ENCODE measurements around the gene SORCS2. TPM values are rescaled to one million over a fixed set of nuclear protein-coding genes. Genes with fewer than 3 reads are reported as not detected.

SORCS2 gene
- total and polyA plus RNA-seq, 8 donors: 4.6 to 9.7 (median 7.2) TPM

GRCh38 chr4:7348946-7349900, 156.9 kb downstream of the SORCS2 start:
- intact Hi-C loops (cut with DNase I): no loop called here
- H3K27ac ChIP-seq: no peak overlapping the region
- H3K36me3 ChIP-seq: no peaks in the 10 kb centered on the region
- peak in 3 of 4 donors; percentile 73 to 81 (median 75) for DNase-seq
- no peak overlapping the region for H3K4me3 ChIP-seq
- H3K9me3 ChIP-seq: peaks cover 0 to 7% of the 10 kb centered on the region in 2 donors
- ATAC-seq: peak; percentile 93
- H3K4me1 ChIP-seq: no peaks in the 10 kb centered on the region
- no peaks in the 10 kb centered on the region for H3K27me3 ChIP-seq
- no peak for TF ChIP-seq CTCF (IDR thresholded peaks at IDR 0.05)

GRCh38 chr4:7350396-7350795, 158.1 kb downstream of the SORCS2 start:
- Histone ChIP-seq H3K27ac (no peak overlapping the region), H3K36me3 (no peaks in the 10 kb centered on the region), H3K27me3 (no peaks in the 10 kb centered on the region), H3K4me3 (no peak overlapping the region), H3K9me3 (peaks cover 0 to 7% of the 10 kb centered on the region in 2 donors), H3K4me1 (no peaks in the 10 kb centered on the region)
- no peak for DNase-seq
- no peak for ATAC-seq
- intact Hi-C loops (cut with DNase I): no loop called here
- no peak for TF ChIP-seq CTCF (IDR thresholded peaks at IDR 0.05)

GRCh38 chr4:7351014-7351413, 158.7 kb downstream of the SORCS2 start:
- DNase-seq (no peak), ATAC-seq (no peak)
- Histone ChIP-seq H3K27ac (no peak overlapping the region), H3K9me3 (peaks cover 0 to 5% of the 10 kb centered on the region in 2 donors), H3K4me3 (no peak overlapping the region), H3K27me3 (no peaks in the 10 kb centered on the region), H3K36me3 (no peaks in the 10 kb centered on the region), H3K4me1 (no peaks in the 10 kb centered on the region)
- no peak for TF ChIP-seq CTCF (IDR thresholded peaks at IDR 0.05)
- intact Hi-C loops (cut with DNase I): no loop called here

- TF ChIP-seq CTCF (IDR thresholded peaks at IDR 0.05): no peak
- intact Hi-C loops (cut with DNase I): no loop called here
- Histone ChIP-seq H3K36me3 (no peaks in the 10 kb centered on the region), H3K27me3 (no peaks in the 10 kb centered on the region), H3K4me3 (no peak overlapping the region), H3K27ac (no peak overlapping the region), H3K9me3 (no peaks in the 10 kb centered on the region), H3K4me1 (no peaks in the 10 kb centered on the region)
- DNase-seq (no peak), ATAC-seq (no peak)
Observed at GRCh38 chr4:7352486-7352885, 160.1 kb downstream of the SORCS2 start.

GRCh38 chr4:7353046-7353790, 160.9 kb downstream of the SORCS2 start:
- Histone ChIP-seq H3K36me3 (no peaks in the 10 kb centered on the region), H3K27me3 (no peaks in the 10 kb centered on the region), H3K4me3 (no peak overlapping the region), H3K9me3 (no peaks in the 10 kb centered on the region), H3K4me1 (no peaks in the 10 kb centered on the region), H3K27ac (no peak overlapping the region)
- intact Hi-C loops (cut with DNase I): no loop called here
- DNase-seq (no peak), ATAC-seq (no peak)
- TF ChIP-seq CTCF (IDR thresholded peaks at IDR 0.05): no peak

All from left lung (tissue), 10 donors.